HepG2 (cell line): Measurements from ENCODE around the gene SIRT5. TPM values are rescaled to one million over a fixed set of nuclear protein-coding genes. Genes with fewer than 3 reads are reported as not detected.
A peak's percentile ranks its signal among the peaks of the same experiment; 100 is the strongest.

Source experiments
- CEBPG ChIP-seq: IDR thresholded peaks from 2 replicates; pipeline ENCODE4 v1.6.1; 2016
- GABPB1 ChIP-seq: IDR thresholded peaks from 2 replicates; pipeline ENCODE4 v1.6.1; 2016; ENCODE audit warnings: mild to moderate bottlenecking, missing genetic modification reagents, moderate library complexity, missing compliant biosample characterization
- HNRNPK ChIP-seq: fragments of 200-400 bp; formaldehyde crosslinking; IDR thresholded peaks from 2 replicates; pipeline ENCODE4 v1.6.1; 2018; ENCODE audit warnings: low read length, low read depth, moderate library complexity, mild to moderate bottlenecking; ENCODE audit not compliant: poor library complexity, severe bottlenecking
- HOMEZ ChIP-seq: IDR thresholded peaks from 2 replicates; pipeline ENCODE4 v1.6.1; 2016; ENCODE audit warnings: low read depth
- MIER3 ChIP-seq: IDR thresholded peaks from 2 replicates; pipeline ENCODE4 v1.6.1; 2016; ENCODE audit warnings: missing compliant biosample characterization, borderline replicate concordance
- NCOA2 ChIP-seq: sonication (generic); formaldehyde crosslinking; IDR thresholded peaks from 2 replicates; pipeline ENCODE4 v1.8.0; 2022; ENCODE audit warnings: inconsistent platforms
- NR2F1 ChIP-seq, 2 experiments: fragments of 450-650 bp in 1 of 2; formaldehyde crosslinking in 1 of 2; IDR thresholded peaks; 2 replicates each; pipeline versions ENCODE4 v1.5.0 to v1.6.1; 2016 to 2020; ENCODE audit warnings: mild to moderate bottlenecking in 1 of 2, missing compliant biosample characterization in 1 of 2, missing genetic modification reagents in 1 of 2, moderate library complexity in 1 of 2
- REXO4 ChIP-seq: sonication (generic); formaldehyde crosslinking; IDR thresholded peaks from 2 replicates; pipeline ENCODE4 v1.8.0; 2022; ENCODE audit warnings: missing genetic modification reagents, mild to moderate bottlenecking, borderline replicate concordance
- RNF219 ChIP-seq: sonication (generic); formaldehyde crosslinking; IDR thresholded peaks from 2 replicates; pipeline ENCODE4 v1.5.0; 2020; ENCODE audit warnings: mild to moderate bottlenecking, missing genetic modification reagents
- SAP130 ChIP-seq: IDR thresholded peaks from 2 replicates; pipeline ENCODE4 v1.6.1; 2016; ENCODE audit warnings: low read depth
- SOX13 ChIP-seq, 3 experiments: fragments of 450-650 bp in 1 of 3; sonication (generic) in 1 of 3; formaldehyde crosslinking in 1 of 3; IDR thresholded peaks in 2 of 3; conservative IDR thresholded peaks in 1 of 3; 2 replicates each; pipeline versions ENCODE4 v1.5.0 to v1.6.1; 2016 to 2020; ENCODE audit warnings: antibody characterized with exemption in 1 of 3, mild to moderate bottlenecking in 1 of 3, missing compliant biosample characterization in 1 of 3, missing genetic modification reagents in 1 of 3, moderate library complexity in 1 of 3
- SOX5 ChIP-seq: IDR thresholded peaks from 2 replicates; pipeline ENCODE4 v1.6.1; 2016; ENCODE audit warnings: borderline replicate concordance
- SRSF9 ChIP-seq: fragments of 200-400 bp; formaldehyde crosslinking; IDR thresholded peaks from 2 replicates; pipeline ENCODE4 v1.6.1; 2018; ENCODE audit warnings: borderline replicate concordance, mild to moderate bottlenecking, low read depth, low read length; ENCODE audit not compliant: insufficient read depth, poor library complexity, severe bottlenecking
- TARDBP ChIP-seq: sonication (generic); formaldehyde crosslinking; IDR thresholded peaks from 2 replicates; pipeline ENCODE4 v1.8.0; 2022; ENCODE audit warnings: mild to moderate bottlenecking, missing genetic modification reagents
- TCF7 ChIP-seq: sonication (generic); IDR thresholded peaks from 2 replicates; pipeline ENCODE4 v1.6.1; 2016; ENCODE audit warnings: antibody characterized with exemption, low read depth
- ZC3H13 ChIP-seq: sonication (generic); formaldehyde crosslinking; IDR thresholded peaks from 2 replicates; pipeline ENCODE4 v1.8.1; 2023; ENCODE audit warnings: mild to moderate bottlenecking, missing genetic modification reagents, moderate library complexity
- ZFP36L2 ChIP-seq: sonication (generic); formaldehyde crosslinking; IDR thresholded peaks from 2 replicates; pipeline ENCODE4 v1.4.0; 2020; ENCODE audit warnings: missing genetic modification reagents
- ZNF660 ChIP-seq: sonication (generic); formaldehyde crosslinking; IDR thresholded peaks from 2 replicates; pipeline ENCODE4 v1.5.1; 2020; ENCODE audit warnings: mild to moderate bottlenecking, low read depth, missing genetic modification reagents, borderline replicate concordance
- polyA plus RNA-seq, 8 experiments: library from polyadenylated mRNA; depleted of rRNA in 3 of 8; stranded (reverse) in 7 of 8; unstranded in 1 of 8; fragments of >200 nt; fragmentation: Illumina TruSeq in 4 of 8; extraction: Trizol in 4 of 8; gene quantifications; 2 replicates each; pipeline versions ENCODE4 v1.2.1 to v1.2.3, GENCODE V29; 2011 to 2016; ENCODE audit warnings: low read depth in 4 of 8, missing spikeins in 1 of 8, mixed read lengths in 1 of 8; ENCODE audit not compliant: insufficient read depth in 1 of 8
- total RNA-seq, 5 experiments: library from RNA; depleted of rRNA; stranded (reverse); fragments of >200 nt; fragmentation: Illumina TruSeq; extraction: Trizol; gene quantifications; 2 replicates each; pipeline ENCODE4 v1.2.3, GENCODE V29; 2016; ENCODE audit warnings: low read depth in 1 of 5
- TF ChIP-seq, protein P1 (sequence below): sonication (generic); formaldehyde crosslinking; conservative IDR thresholded peaks from 2 replicates; pipeline ENCODE4 v1.4.0; 2020; ENCODE audit warnings: mild to moderate bottlenecking, missing genetic modification reagents, moderate library complexity

The SIRT5 gene
- total and polyA plus RNA-seq, 2 of the 13 experiments (the other 11 are each of a cell fraction or from before 2014, with no cell fraction given): 14.1 to 16.6 TPM

GRCh38 chr6:13635948-13636658 is 61.7 kb downstream of the SIRT5 start (continued):
- TF ChIP-seq, protein P1, sequence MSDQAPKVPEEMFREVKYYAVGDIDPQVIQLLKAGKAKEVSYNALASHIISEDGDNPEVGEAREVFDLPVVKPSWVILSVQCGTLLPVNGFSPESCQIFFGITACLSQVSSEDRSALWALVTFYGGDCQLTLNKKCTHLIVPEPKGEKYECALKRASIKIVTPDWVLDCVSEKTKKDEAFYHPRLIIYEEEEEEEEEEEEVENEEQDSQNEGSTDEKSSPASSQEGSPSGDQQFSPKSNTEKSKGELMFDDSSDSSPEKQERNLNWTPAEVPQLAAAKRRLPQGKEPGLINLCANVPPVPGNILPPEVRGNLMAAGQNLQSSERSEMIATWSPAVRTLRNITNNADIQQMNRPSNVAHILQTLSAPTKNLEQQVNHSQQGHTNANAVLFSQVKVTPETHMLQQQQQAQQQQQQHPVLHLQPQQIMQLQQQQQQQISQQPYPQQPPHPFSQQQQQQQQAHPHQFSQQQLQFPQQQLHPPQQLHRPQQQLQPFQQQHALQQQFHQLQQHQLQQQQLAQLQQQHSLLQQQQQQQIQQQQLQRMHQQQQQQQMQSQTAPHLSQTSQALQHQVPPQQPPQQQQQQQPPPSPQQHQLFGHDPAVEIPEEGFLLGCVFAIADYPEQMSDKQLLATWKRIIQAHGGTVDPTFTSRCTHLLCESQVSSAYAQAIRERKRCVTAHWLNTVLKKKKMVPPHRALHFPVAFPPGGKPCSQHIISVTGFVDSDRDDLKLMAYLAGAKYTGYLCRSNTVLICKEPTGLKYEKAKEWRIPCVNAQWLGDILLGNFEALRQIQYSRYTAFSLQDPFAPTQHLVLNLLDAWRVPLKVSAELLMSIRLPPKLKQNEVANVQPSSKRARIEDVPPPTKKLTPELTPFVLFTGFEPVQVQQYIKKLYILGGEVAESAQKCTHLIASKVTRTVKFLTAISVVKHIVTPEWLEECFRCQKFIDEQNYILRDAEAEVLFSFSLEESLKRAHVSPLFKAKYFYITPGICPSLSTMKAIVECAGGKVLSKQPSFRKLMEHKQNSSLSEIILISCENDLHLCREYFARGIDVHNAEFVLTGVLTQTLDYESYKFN (CRISPR knock-in tag): 0 out of 2 replicates have a peak, but pooled peaks have one; percentile 35
- TF ChIP-seq ZC3H13 (CRISPR knock-in tag) (no peak), HNRNPK (no peak), TCF7 (peak; percentile 29; the same call in 1 of the 2 replicates), ZNF660 (CRISPR knock-in tag) (no peak), SRSF9 (no peak), SOX13 (IDR thresholded peaks at IDR 0.05) (no peak), SOX13 (CRISPR knock-in tag; conservative IDR thresholded peaks at IDR 0.05 in 1 of 2, IDR thresholded peaks at IDR 0.05 in 1 of 2) (peak in 1 of 2 experiments; percentile 76; a peak in 2 of 4 replicates), NR2F1 (CRISPR knock-in tag; IDR thresholded peaks at IDR 0.05) (no peak), ZFP36L2 (CRISPR knock-in tag) (no peak), GABPB1 (0 out of 2 replicates have a peak, but pooled peaks have one; percentile 24), REXO4 (no peak), HOMEZ (peak; percentile 46; the same call in 1 of the 2 replicates), SOX5 (peak; percentile 75), NCOA2 (CRISPR knock-in tag) (peak; percentile 20; the same call in 1 of the 2 replicates), SAP130 (CRISPR knock-in tag) (0 out of 2 replicates have a peak, but pooled peaks have one; percentile 19), RNF219 (CRISPR knock-in tag) (no peak), TARDBP (no peak), MIER3 (no peak), CEBPG (CRISPR knock-in tag) (peak; percentile 73)
